Glutamatergic neuron (in vitro differentiated cells): ENCODE data around the gene ENTPD5. TPM values are rescaled to one million over a fixed set of nuclear protein-coding genes. Genes with fewer than 3 reads are reported as not detected.
"Not testable (repeated sequence)": the region's sequence is repeated elsewhere in the genome, so short reads cannot be mapped to it uniquely, and the experiment has no call there.

Experiments used
- DNase-seq: peaks from one replicate; pipeline ENCODE4 v3.0.0; 2022
- H3K27ac Mint-ChIP-seq: one replicate; pipeline ENCODE4 v1.8.0; 2020; ENCODE audit warnings: mild to moderate bottlenecking, mixed read lengths, inconsistent platforms; ENCODE audit not compliant: unreplicated experiment
- H3K27me3 Mint-ChIP-seq: one replicate; pipeline ENCODE4 v1.8.0; 2020; ENCODE audit warnings: mild to moderate bottlenecking, moderate library complexity, mixed read lengths, inconsistent platforms; ENCODE audit not compliant: unreplicated experiment
- H3K36me3 Mint-ChIP-seq: one replicate; pipeline ENCODE4 v1.8.0; 2020; ENCODE audit warnings: mild to moderate bottlenecking, mixed read lengths, inconsistent platforms; ENCODE audit not compliant: unreplicated experiment
- H3K4me1 Mint-ChIP-seq: one replicate; pipeline ENCODE4 v1.8.0; 2020; ENCODE audit warnings: mild to moderate bottlenecking, low read depth, mixed read lengths, inconsistent platforms; ENCODE audit not compliant: unreplicated experiment
- H3K4me3 Mint-ChIP-seq: one replicate; pipeline ENCODE4 v1.8.0; 2020; ENCODE audit warnings: mild to moderate bottlenecking, mixed read lengths, inconsistent platforms; ENCODE audit not compliant: unreplicated experiment
- H3K9me3 Mint-ChIP-seq: one replicate; pipeline ENCODE4 v1.8.0; 2020; ENCODE audit warnings: mild to moderate bottlenecking, moderate library complexity, mixed read lengths, inconsistent platforms; ENCODE audit not compliant: unreplicated experiment
- total RNA-seq: library from RNA; stranded (reverse); fragmentation: NEBNext Ultra II Directional; extraction: Animal tissue kit (Norgen Biotek cat#: 25700); gene quantifications from one replicate; pipeline ENCODE4 v1.2.1, GENCODE V29; 2021; ENCODE audit not compliant: unreplicated experiment
- TF ChIP-seq, protein P1 (sequence below): fragments of 200-600 bp; sonication (generic); IDR thresholded peaks from one replicate; pipeline ENCODE4 v1.5.0; 2021; ENCODE audit not compliant: partially characterized antibody, unreplicated experiment

The ENTPD5 gene
- total RNA-seq, 1 donor from 2014 or later, result 7.8 TPM

DNA sequence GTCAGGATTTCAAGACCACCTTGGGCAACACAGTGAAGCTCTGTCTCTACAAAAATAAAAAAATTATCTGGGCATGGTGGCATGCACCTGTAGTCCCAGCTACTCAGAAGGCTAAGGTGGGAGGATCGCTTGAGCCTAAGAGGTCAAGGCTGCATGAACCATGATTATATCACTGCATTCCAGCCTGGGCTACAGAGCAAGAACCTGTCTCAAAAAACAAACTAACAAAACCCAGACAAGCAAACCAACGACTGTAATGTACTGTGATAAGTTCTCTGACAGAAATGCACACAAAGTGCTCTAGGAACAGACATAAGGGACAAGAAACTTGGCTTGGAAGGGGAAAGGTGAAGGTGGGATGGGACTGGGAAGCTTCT lies 22.4 kb downstream of the ENTPD5 start:
- no peak for DNase-seq
- H3K4me1 Mint-ChIP-seq, result no peaks in the 10 kb centered on the region
- no peaks in the 10 kb centered on the region for H3K36me3 Mint-ChIP-seq
- H3K27me3 Mint-ChIP-seq, result no peaks in the 10 kb centered on the region
- H3K4me3 Mint-ChIP-seq, result no peak overlapping the region
- TF ChIP-seq, protein P1, sequence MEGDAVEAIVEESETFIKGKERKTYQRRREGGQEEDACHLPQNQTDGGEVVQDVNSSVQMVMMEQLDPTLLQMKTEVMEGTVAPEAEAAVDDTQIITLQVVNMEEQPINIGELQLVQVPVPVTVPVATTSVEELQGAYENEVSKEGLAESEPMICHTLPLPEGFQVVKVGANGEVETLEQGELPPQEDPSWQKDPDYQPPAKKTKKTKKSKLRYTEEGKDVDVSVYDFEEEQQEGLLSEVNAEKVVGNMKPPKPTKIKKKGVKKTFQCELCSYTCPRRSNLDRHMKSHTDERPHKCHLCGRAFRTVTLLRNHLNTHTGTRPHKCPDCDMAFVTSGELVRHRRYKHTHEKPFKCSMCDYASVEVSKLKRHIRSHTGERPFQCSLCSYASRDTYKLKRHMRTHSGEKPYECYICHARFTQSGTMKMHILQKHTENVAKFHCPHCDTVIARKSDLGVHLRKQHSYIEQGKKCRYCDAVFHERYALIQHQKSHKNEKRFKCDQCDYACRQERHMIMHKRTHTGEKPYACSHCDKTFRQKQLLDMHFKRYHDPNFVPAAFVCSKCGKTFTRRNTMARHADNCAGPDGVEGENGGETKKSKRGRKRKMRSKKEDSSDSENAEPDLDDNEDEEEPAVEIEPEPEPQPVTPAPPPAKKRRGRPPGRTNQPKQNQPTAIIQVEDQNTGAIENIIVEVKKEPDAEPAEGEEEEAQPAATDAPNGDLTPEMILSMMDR, result no peak
- H3K27ac Mint-ChIP-seq, result no peak overlapping the region
- H3K9me3 Mint-ChIP-seq, result no peaks in the 10 kb centered on the region

DNA sequence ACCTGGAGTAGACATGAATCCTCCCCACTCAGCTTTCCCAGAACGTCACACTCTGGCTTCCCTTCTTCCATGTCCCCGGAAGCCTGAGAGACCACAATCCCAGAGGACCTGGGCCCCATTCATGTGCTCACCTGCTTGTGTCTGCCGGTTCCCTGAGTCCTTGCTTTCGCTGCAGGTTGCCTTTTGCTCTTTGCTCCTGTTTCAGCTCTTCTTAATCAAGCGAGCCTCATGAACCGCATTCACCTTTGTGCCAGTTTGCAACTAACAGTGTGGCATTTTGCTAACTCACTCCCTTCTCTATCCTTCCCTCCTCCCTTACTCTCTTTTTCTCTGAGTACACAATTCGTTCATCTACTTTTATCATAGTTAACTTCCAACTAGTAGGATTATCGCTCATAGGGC lies 23.1 kb downstream of the ENTPD5 start:
- Mint-ChIP-seq H3K4me1 (no peaks in the 10 kb centered on the region), H3K4me3 (no peak overlapping the region)
- TF ChIP-seq, protein P1, result no peak

DNA sequence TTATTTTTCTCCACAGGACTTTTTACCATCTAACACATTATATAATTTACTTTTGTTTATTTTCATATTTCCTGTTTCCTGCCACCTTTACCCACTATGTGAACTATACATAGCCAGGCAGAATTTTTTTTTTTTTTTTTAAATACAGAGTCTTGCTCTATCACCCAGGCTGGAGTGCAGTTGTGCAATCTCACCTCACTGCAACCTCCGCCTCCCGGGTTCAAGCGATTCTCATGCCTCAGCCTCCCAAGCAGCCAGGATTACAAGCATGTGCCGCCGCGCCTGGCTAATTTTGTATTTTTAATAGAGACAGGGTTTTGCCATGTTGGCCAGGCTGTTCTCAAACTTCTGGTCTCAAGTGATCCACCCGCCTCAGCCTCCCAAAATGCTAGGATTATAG lies 24.2 kb downstream of the ENTPD5 start:
- DNase-seq, H3K27ac Mint-ChIP-seq: not testable (repeated sequence)

More for the DNA sequence above, 23.1 kb downstream of the ENTPD5 start:
- Mint-ChIP-seq H3K9me3 (no peaks in the 10 kb centered on the region), H3K36me3 (no peaks in the 10 kb centered on the region), H3K27ac (no peak overlapping the region), H3K27me3 (no peaks in the 10 kb centered on the region)
- no peak for DNase-seq

DNA sequence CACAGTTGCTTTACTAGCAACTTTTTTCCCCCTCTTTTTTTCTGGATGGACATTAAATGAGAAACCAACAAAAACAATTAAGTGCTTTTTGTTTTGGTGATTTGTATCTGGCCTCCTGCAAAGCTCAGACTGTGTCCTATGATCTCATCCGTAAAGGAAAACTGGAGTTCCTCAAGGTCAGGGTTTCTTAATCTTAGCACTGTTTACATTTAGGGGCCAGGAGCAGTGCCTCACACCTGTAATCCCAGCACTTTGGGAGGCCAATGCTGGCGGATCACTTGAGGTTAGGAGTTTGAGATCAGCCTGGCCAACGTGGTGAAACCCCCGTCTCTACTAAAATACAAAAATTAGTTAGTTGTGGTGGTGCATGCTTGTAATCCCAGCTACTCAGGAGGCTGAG lies 28.0 kb downstream of the ENTPD5 start:
- no peaks in the 10 kb centered on the region for H3K9me3 Mint-ChIP-seq
- TF ChIP-seq, protein P1, result no peak
- no peak overlapping the region for H3K4me3 Mint-ChIP-seq
- H3K4me1 Mint-ChIP-seq, result no peaks in the 10 kb centered on the region
- H3K27ac Mint-ChIP-seq, result no peak overlapping the region
- H3K36me3 Mint-ChIP-seq, result no peaks in the 10 kb centered on the region
- DNase-seq, result no peak
- no peaks in the 10 kb centered on the region for H3K27me3 Mint-ChIP-seq

More for the DNA sequence above, 24.2 kb downstream of the ENTPD5 start:
- H3K4me3 Mint-ChIP-seq, H3K27me3 Mint-ChIP-seq, H3K9me3 Mint-ChIP-seq, H3K36me3 Mint-ChIP-seq, H3K4me1 Mint-ChIP-seq: not testable (repeated sequence)

DNA sequence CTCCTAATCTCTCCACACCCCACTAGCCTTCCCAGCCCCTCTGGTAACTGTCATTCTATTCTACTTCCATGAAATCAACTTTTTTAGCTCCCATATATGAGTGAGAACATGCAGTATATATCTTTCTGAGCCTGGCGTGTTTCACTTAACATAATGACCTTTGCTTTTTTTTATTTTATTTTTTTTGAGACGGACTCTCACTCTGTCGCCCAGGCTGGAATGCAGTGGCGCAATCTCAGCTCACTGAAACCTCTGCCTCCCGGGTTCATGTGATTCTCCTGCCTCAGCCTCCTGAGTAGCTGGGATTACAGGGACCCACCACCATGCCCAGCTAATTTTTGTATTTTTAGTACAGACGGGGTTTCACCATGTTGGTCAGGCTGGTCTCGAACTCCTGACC lies 30.4 kb downstream of the ENTPD5 start:
- H3K27me3 Mint-ChIP-seq, H3K4me3 Mint-ChIP-seq, H3K27ac Mint-ChIP-seq, H3K9me3 Mint-ChIP-seq, H3K36me3 Mint-ChIP-seq, H3K4me1 Mint-ChIP-seq, DNase-seq: not testable (repeated sequence)

DNA sequence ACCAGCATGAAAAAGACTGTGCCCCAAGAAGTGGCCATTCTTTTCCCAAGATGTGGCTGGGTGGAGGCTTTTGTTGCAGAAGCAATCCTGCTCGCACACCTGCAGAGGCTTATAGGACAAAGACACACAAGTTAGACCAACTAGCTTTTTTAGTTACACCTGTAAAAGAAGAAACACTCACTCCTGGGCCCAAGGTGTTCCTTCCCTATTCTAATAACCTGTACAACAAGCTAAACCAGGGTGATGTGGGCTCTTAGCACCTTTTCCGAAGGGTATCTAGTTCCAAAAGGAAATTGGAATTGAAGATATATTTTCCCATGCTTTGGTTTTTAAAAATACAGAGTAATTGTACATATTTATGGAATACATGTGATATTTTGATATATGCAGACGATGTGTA lies 31.0 kb downstream of the ENTPD5 start:
- no peak for DNase-seq
- Mint-ChIP-seq H3K4me1 (no peaks in the 10 kb centered on the region), H3K27me3 (no peaks in the 10 kb centered on the region), H3K4me3 (no peak overlapping the region), H3K27ac (no peak overlapping the region), H3K36me3 (no peaks in the 10 kb centered on the region), H3K9me3 (no peaks in the 10 kb centered on the region)
- TF ChIP-seq, protein P1, result no peak
